Thoracic aorta (tissue), 2 donors: ENCODE measurements around the gene ZNF319. TPM values are rescaled to one million over a fixed set of nuclear protein-coding genes. Genes with fewer than 3 reads are reported as not detected.

ENCODE experiments used
- ATAC-seq: fragments of 150-250 bp; one replicate; pipeline ENCODE4 v1.8.0; 2017; ENCODE audit warnings: low read depth; ENCODE audit not compliant: insufficient number of reproducible peaks, low FRiP score
- DNase-seq: peaks from one replicate; pipeline ENCODE4 v3.0.0-alpha.2; 2020; ENCODE audit warnings: low spot score
- H3K27ac ChIP-seq, 2 donors: fragments of 200-600 bp; sonication (generic); 1 replicate in 1 of 2; 2 replicates in 1 of 2; pipeline ENCODE4 v1.5.1; 2016; ENCODE audit warnings: mild to moderate bottlenecking in 2 of 2, moderate library complexity in 2 of 2
- H3K27me3 ChIP-seq: fragments of 200-600 bp; sonication (generic); replicated peaks from 2 replicates; pipeline ENCODE4 v1.6.0; 2016; ENCODE audit warnings: mild to moderate bottlenecking; ENCODE audit not compliant: insufficient read depth
- H3K36me3 ChIP-seq: fragments of 200-600 bp; sonication (generic); one replicate; pipeline ENCODE4 v1.5.1; 2016
- H3K4me1 ChIP-seq, 2 donors: fragments of 200-600 bp; sonication (generic); 1 replicate in 1 of 2; 2 replicates in 1 of 2; pipeline versions ENCODE4 v1.5.1 to v1.6.0; 2016; ENCODE audit warnings: low read depth in 2 of 2, mild to moderate bottlenecking in 1 of 2; ENCODE audit not compliant: control insufficient read depth in 1 of 2
- H3K4me3 ChIP-seq: fragments of 200-600 bp; sonication (generic); 2 replicates; pipeline ENCODE4 v1.5.1; 2016; ENCODE audit warnings: mild to moderate bottlenecking
- H3K9me3 ChIP-seq: fragments of 200-600 bp; sonication (generic); 2 replicates; pipeline ENCODE4 v1.5.1; 2016
- total RNA-seq, 2 donors: library from RNA; depleted of rRNA; stranded (reverse); fragments of >200 nt; gene quantifications; one replicate each; pipeline versions ENCODE4 v1.1.0 to v1.2.3, GENCODE V29; 2016
- TF ChIP-seq, protein P1 (sequence below): fragments of 200-600 bp; sonication (generic); IDR thresholded peaks from one replicate; pipeline ENCODE4 v1.5.1; 2019; ENCODE audit warnings: antibody characterized with exemption

ZNF319 gene
- total RNA-seq, 2 donors from 2014 or later: 6.0 to 13.8 TPM

DNA sequence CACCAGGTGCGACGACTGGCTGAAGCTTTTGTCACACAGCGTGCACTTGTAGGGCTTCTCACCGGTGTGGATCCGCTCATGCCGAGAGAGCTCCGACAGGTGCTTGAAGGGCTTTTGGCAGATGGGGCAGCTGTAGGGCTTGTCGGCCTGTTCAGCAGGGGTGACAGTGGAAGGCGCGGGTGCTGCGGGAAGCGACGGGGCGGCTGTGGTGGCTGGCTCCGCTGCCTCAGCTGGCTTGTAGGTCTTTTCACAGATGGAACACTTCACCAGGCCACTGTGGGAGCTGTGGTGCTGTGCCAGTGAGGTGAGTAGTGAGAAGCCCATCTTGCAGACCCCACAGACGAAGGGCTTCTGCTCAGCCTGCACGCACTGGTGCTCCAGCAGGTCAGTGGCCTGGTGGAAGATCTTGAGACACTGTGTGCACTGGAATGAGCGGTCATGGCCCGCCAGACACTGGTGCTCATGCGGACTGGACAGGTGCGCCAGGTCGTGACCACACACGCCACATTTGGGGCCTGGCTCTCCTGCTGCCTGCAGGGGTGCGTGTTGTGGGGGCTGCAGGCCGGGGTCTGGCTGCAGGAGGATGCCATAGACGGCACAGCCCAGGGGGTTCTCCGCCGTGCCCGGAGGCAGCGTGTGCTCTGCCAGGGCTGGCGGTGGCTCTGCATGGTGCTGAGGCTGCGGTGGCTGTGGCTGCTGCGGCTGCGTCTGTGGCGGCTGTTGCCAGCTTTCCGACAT is 2.8 kb downstream of the ZNF319 start:
- H3K4me1 ChIP-seq: peaks cover 13 to 25% of the 10 kb centered on the region in 2 donors
- no peaks in the 10 kb centered on the region for H3K9me3 ChIP-seq
- ATAC-seq: no peak
- peaks cover 22% of the 10 kb centered on the region for H3K36me3 ChIP-seq
- H3K4me3 ChIP-seq: no peak overlapping the region
- TF ChIP-seq, protein P1, sequence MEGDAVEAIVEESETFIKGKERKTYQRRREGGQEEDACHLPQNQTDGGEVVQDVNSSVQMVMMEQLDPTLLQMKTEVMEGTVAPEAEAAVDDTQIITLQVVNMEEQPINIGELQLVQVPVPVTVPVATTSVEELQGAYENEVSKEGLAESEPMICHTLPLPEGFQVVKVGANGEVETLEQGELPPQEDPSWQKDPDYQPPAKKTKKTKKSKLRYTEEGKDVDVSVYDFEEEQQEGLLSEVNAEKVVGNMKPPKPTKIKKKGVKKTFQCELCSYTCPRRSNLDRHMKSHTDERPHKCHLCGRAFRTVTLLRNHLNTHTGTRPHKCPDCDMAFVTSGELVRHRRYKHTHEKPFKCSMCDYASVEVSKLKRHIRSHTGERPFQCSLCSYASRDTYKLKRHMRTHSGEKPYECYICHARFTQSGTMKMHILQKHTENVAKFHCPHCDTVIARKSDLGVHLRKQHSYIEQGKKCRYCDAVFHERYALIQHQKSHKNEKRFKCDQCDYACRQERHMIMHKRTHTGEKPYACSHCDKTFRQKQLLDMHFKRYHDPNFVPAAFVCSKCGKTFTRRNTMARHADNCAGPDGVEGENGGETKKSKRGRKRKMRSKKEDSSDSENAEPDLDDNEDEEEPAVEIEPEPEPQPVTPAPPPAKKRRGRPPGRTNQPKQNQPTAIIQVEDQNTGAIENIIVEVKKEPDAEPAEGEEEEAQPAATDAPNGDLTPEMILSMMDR: no peak
- DNase-seq: no peak
- H3K27ac ChIP-seq: no peak overlapping the region
- no peaks in the 10 kb centered on the region for H3K27me3 ChIP-seq

DNA sequence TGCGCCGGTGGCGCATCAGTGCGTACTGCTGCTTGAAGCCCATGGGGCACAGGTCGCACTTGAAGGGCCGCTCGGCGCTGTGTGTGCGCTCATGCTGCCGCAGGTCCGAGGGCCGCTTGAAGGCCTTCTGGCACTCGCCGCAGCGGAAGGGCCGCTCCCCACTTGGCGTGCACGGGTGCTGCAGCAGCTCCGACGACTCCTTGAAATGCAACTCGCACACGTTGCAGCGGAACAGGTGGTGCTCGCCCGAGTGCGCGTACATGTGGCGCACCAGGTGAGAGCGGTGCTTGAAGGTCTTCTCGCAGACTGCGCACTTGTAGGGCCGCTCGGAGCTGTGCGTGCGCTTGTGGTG is 3.3 kb downstream of the ZNF319 start:
- no peak for DNase-seq
- TF ChIP-seq, protein P1: no peak
- peaks cover 22% of the 10 kb centered on the region for H3K36me3 ChIP-seq

DNA sequence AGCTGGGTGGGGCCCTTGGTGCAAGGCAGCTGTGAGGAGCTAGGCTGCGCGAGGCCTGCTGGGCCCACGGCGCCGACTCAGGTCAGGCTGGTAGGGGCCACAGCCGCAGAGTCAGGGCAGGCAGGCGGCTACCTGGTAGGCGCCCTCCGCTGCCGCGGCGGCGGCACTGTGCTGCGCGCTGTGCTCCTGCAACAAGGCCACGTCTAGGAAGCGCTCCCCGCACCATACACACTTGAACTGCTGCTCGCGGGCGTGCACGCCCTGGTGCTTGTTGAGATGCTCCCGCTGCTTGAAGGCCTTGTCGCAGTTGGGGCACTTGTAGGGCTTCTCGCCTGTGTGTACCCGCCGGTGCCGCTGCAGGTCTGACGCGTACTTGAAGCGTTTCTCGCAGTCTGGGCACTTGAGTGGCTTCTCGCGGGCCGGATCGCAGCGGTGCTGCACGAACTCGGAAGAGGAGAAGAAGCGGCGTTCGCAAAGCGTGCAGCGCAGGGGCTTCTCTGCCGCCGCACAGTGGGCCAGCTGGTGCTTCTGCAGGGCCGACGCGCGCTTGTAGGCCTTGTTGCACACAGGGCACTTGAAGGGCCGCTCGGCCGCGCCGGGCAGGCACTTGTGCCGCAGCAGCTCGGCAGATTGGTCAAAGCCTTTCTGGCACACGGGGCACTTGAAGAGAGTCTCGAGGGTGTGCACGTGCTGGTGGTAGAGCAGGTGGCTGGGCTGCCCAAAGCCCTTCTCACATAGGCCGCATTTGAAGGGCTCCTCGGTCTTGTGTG is 3.9 kb downstream of the ZNF319 start:
- Histone ChIP-seq H3K27ac (no peak overlapping the region), H3K4me3 (no peak overlapping the region), H3K36me3 (peaks cover 22% of the 10 kb centered on the region), H3K27me3 (no peaks in the 10 kb centered on the region), H3K9me3 (no peaks in the 10 kb centered on the region), H3K4me1 (peaks cover 9 to 19% of the 10 kb centered on the region in 2 donors)
- TF ChIP-seq, protein P1: no peak
- no peak for ATAC-seq
- DNase-seq: no peak

More for the DNA sequence above, 3.3 kb downstream of the ZNF319 start:
- Histone ChIP-seq H3K27me3 (no peaks in the 10 kb centered on the region), H3K4me1 (peaks cover 13 to 25% of the 10 kb centered on the region in 2 donors), H3K9me3 (no peaks in the 10 kb centered on the region), H3K27ac (no peak overlapping the region), H3K4me3 (no peak overlapping the region)
- no peak for ATAC-seq

DNA sequence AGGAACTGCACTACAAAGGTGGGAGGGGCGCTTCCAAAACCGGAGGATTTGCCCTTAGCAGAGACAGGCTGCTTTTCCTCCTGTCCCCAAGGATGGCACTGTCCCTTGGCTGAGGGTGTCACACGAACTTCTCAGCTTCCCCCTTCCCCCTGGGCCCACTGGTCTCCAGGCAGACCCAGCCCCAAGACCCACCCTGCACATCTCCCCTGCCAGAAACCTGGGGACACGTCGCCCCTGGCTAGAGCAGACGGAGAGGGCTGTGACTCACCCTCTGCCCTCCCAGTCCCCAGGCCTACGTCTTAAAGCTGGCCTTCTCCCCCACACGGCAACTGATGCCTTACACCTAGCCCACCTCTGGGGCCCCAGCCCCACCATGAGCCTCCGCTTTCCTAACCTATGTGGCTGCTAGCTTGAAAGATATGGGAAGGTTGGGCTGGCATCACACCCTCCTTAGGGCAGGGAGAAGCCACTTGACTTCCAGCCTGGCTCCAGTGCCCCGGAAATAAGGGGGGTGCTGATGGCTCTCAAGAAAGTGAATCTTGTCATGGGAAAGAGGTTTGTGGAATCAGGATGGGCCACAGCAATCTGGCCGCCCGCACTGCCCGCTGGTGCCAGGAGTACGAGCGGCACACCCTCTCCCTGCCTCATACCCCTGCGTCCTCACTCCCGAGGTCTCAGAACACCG is 4.6 kb downstream of the ZNF319 start:
- H3K4me3 ChIP-seq: no peak overlapping the region
- H3K36me3 ChIP-seq: peaks cover 22% of the 10 kb centered on the region
- TF ChIP-seq, protein P1: no peak
- DNase-seq: no peak
- no peak for ATAC-seq
- H3K27ac ChIP-seq: no peak overlapping the region
- H3K27me3 ChIP-seq: no peaks in the 10 kb centered on the region
- peaks cover 8 to 18% of the 10 kb centered on the region in 2 donors for H3K4me1 ChIP-seq
- no peaks in the 10 kb centered on the region for H3K9me3 ChIP-seq

DNA sequence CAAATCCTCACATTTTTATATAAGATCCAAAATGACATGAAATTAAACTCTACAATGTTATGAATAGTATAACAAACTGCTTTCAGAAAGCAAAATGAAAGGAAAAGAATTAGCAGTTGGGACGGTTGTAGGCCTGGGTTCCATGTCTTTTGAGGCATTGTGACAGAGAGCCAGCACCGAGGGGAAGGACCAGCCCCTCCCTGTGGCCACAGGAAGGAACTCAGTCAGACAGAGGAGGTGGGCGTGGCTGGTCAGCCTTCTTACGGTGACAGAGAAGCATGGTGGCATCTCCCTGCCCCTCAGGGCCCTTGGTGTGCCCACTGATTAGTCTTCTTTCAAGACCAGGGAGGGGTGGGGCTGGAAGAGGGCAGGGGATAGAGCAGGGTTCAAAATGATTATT is 5.7 kb downstream of the ZNF319 start:
- H3K4me1 ChIP-seq: peaks cover 8 to 16% of the 10 kb centered on the region in 2 donors
- H3K9me3 ChIP-seq: no peaks in the 10 kb centered on the region
- peaks cover 22% of the 10 kb centered on the region for H3K36me3 ChIP-seq
- no peaks in the 10 kb centered on the region for H3K27me3 ChIP-seq
- H3K27ac ChIP-seq: no peak overlapping the region
- DNase-seq: no peak
- TF ChIP-seq, protein P1: no peak
- H3K4me3 ChIP-seq: no peak overlapping the region
- ATAC-seq: no peak
